Kidney epithelial cell (primary cell): ENCODE measurements around the gene ERLIN1. TPM values are rescaled to one million over a fixed set of nuclear protein-coding genes. Genes with fewer than 3 reads are reported as not detected.

Source experiments
- DNase-seq: peaks from one replicate; pipeline ENCODE4 v3.0.0-alpha.2; 2010; ENCODE audit warnings: low read depth
- H3K27me3 ChIP-seq: 2 replicates; pipeline ENCODE4 v1.6.0; 2011; ENCODE audit warnings: low read length; ENCODE audit not compliant: control insufficient read depth, insufficient read depth
- H3K36me3 ChIP-seq: 2 replicates; pipeline ENCODE4 v1.5.1; 2011; ENCODE audit warnings: low read length; ENCODE audit not compliant: control insufficient read depth, insufficient read depth
- H3K4me3 ChIP-seq: 2 replicates; pipeline ENCODE4 v1.5.1; 2011; ENCODE audit warnings: low read depth, mild to moderate bottlenecking, control low read depth, low read length
- CTCF ChIP-seq: IDR thresholded peaks from 2 replicates; pipeline ENCODE4 v1.5.1; 2011; ENCODE audit warnings: mild to moderate bottlenecking, moderate library complexity, low read length, control low read depth, inconsistent platforms; ENCODE audit not compliant: insufficient read depth, poor library complexity, severe bottlenecking
- total RNA-seq: library from RNA; depleted of rRNA; stranded (reverse); fragments of >200 nt; gene quantifications from 2 replicates; pipeline ENCODE4 v1.2.3, GENCODE V29; 2015

Gene ERLIN1
- total RNA-seq, 1 donor from 2014 or later = 17.7 TPM

- Histone ChIP-seq H3K4me3 (no peak overlapping the region), H3K36me3 (no peaks in the 10 kb centered on the region), H3K27me3 (no peaks in the 10 kb centered on the region)
- DNase-seq = no peak
- no peak for TF ChIP-seq CTCF
Measured at GRCh38 chr10:100167553-100168312, 18.1 kb downstream of the ERLIN1 start.

- Histone ChIP-seq H3K36me3 (no peaks in the 10 kb centered on the region), H3K4me3 (no peak overlapping the region), H3K27me3 (no peaks in the 10 kb centered on the region)
- TF ChIP-seq CTCF = no peak
- DNase-seq = no peak
Measured at GRCh38 chr10:100163704-100164621, 21.9 kb downstream of the ERLIN1 start.

- no peaks in the 10 kb centered on the region for H3K27me3 ChIP-seq
- no peaks in the 10 kb centered on the region for H3K36me3 ChIP-seq
- no peak for TF ChIP-seq CTCF
- no peak overlapping the region for H3K4me3 ChIP-seq
- no peak for DNase-seq
Measured at GRCh38 chr10:100162696-100163095, 23.1 kb downstream of the ERLIN1 start.

GRCh38 chr10:100158044-100158805 lies 27.6 kb downstream of the ERLIN1 start:
- TF ChIP-seq CTCF = no peak
- no peak for DNase-seq
- H3K4me3 ChIP-seq = no peak overlapping the region
- H3K27me3 ChIP-seq = no peaks in the 10 kb centered on the region
- H3K36me3 ChIP-seq = no peaks in the 10 kb centered on the region

- DNase-seq = no peak
- Histone ChIP-seq H3K4me3 (no peak overlapping the region), H3K36me3 (no peaks in the 10 kb centered on the region), H3K27me3 (no peaks in the 10 kb centered on the region)
- no peak for TF ChIP-seq CTCF
Measured at GRCh38 chr10:100157156-100157555, 28.7 kb downstream of the ERLIN1 start.
